Lower lobe of right lung (tissue), 2 donors: Measurements from ENCODE around the gene EPHA6. TPM values are rescaled to one million over a fixed set of nuclear protein-coding genes. Genes with fewer than 3 reads are reported as not detected.

Experiments used
- ATAC-seq, 2 donors: fragments of 200-7000 bp; cut with Tn5 transposase; one replicate each; pipeline ENCODE4 v1.9.1; 2020 to 2022; ENCODE audit warnings: mild to moderate bottlenecking in 2 of 2, moderate library complexity in 2 of 2
- DNase-seq: peaks from one replicate; pipeline ENCODE4 v3.0.0-alpha.2; 2020
- H3K27ac ChIP-seq: fragments of 200-600 bp; one replicate; pipeline ENCODE4 v1.8.0; 2022
- H3K27me3 ChIP-seq: fragments of 200-600 bp; one replicate; pipeline ENCODE4 v1.8.0; 2022; ENCODE audit warnings: low read depth
- H3K36me3 ChIP-seq: fragments of 200-600 bp; one replicate; pipeline ENCODE4 v1.8.0; 2022; ENCODE audit warnings: mild to moderate bottlenecking
- H3K4me1 ChIP-seq: fragments of 200-600 bp; one replicate; pipeline ENCODE4 v1.8.0; 2022
- H3K4me3 ChIP-seq: fragments of 200-600 bp; one replicate; pipeline ENCODE4 v1.8.0; 2022; ENCODE audit warnings: mild to moderate bottlenecking
- H3K9me3 ChIP-seq: fragments of 200-600 bp; one replicate; pipeline ENCODE4 v1.8.0; 2022
- intact Hi-C: fragments of 100-400 bp; cut with DNase I; formaldehyde crosslinking; loops from one replicate; pipeline ENCODE4 v1.11.0; 2022
- total RNA-seq: library from RNA; stranded (reverse); fragmentation: NEBNext Ultra II Directional; extraction: Animal tissue kit (Norgen Biotek cat#: 25700); gene quantifications from one replicate; pipeline ENCODE4 v1.2.1, GENCODE V29; 2021
- TF ChIP-seq, protein P1 (sequence below): fragments of 200-600 bp; IDR thresholded peaks from one replicate; pipeline ENCODE4 v1.8.0; 2022; ENCODE audit warnings: antibody characterized with exemption, mild to moderate bottlenecking
- donor health status: DM: no; HTN: yes; CAD: no; lungs with severe emphysema.

EPHA6 gene
- total RNA-seq, 1 donor from 2014 or later, result 0.53 TPM

DNA sequence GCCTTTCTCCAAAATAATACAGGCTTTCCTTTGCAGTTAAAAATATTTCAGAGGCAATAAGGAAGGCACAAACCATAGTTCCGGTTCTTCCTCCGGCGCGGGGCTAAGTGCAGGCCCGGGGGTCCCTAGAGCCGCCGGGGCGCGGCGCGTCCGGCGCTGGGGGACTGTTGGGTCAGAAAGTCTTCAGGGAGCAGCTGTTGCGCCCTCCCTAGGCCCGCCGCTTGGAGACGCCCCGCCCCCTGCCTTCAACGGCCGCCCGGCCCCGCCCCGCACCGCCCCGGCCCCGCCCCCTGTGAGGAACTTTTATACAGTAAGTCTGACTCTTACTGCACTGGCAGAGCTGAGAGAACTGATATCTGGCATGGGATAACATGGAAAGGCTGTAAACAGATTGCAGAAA is 667.0 kb downstream of the EPHA6 start:
- no peak for DNase-seq
- no peak for ATAC-seq
- H3K27ac ChIP-seq, result no peak overlapping the region
- H3K27me3 ChIP-seq, result no peaks in the 10 kb centered on the region
- H3K4me3 ChIP-seq, result no peak overlapping the region
- no peaks in the 10 kb centered on the region for H3K4me1 ChIP-seq
- intact Hi-C loops, result no loop called here
- TF ChIP-seq, protein P1, sequence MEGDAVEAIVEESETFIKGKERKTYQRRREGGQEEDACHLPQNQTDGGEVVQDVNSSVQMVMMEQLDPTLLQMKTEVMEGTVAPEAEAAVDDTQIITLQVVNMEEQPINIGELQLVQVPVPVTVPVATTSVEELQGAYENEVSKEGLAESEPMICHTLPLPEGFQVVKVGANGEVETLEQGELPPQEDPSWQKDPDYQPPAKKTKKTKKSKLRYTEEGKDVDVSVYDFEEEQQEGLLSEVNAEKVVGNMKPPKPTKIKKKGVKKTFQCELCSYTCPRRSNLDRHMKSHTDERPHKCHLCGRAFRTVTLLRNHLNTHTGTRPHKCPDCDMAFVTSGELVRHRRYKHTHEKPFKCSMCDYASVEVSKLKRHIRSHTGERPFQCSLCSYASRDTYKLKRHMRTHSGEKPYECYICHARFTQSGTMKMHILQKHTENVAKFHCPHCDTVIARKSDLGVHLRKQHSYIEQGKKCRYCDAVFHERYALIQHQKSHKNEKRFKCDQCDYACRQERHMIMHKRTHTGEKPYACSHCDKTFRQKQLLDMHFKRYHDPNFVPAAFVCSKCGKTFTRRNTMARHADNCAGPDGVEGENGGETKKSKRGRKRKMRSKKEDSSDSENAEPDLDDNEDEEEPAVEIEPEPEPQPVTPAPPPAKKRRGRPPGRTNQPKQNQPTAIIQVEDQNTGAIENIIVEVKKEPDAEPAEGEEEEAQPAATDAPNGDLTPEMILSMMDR, result no peak
- no peaks in the 10 kb centered on the region for H3K9me3 ChIP-seq
- no peaks in the 10 kb centered on the region for H3K36me3 ChIP-seq

DNA sequence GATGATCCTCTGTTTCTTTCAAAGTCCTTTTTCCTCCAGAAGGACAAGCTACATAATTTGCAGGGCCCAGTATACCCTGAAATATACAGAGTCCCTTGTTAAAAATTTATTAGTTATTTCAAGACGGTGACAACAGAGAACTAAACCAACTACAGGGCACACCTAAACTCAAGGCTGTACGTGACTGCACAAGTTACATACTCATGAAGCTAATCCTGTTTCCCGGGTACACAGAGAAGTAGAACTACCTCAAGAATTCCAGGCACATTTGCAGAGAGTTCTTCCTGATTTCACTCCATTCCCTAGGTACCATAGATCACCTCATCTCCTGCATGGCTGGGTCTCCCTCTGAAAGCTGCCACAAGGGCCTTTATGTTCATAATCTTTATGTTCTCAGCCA is 670.8 kb downstream of the EPHA6 start:
- no peaks in the 10 kb centered on the region for H3K36me3 ChIP-seq
- TF ChIP-seq, protein P1, result no peak
- no peak overlapping the region for H3K4me3 ChIP-seq
- DNase-seq (no peak), ATAC-seq (no peak)
- no peak overlapping the region for H3K27ac ChIP-seq
- H3K4me1 ChIP-seq, result no peaks in the 10 kb centered on the region
- intact Hi-C loops, result no loop called here
- H3K27me3 ChIP-seq, result no peaks in the 10 kb centered on the region
- no peaks in the 10 kb centered on the region for H3K9me3 ChIP-seq

DNA sequence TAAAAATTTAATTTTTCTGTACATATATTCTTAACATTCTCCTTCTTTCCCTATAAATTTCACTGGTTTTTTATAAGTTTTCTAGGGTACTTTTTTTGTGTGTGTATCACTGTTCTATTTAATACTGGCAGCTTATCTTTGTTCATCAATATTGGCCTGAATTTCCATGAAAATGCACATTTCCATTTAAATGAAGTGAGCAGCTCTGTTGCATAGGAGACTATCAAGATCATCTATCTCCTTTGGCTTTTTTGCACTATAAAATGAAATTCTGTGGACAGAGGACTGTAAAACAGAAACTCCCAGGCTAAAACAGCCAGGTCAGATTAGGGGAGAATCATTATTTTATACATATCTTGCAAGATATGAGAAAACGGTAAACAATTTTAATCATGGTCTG is 673.2 kb downstream of the EPHA6 start:
- no peaks in the 10 kb centered on the region for H3K36me3 ChIP-seq
- H3K4me3 ChIP-seq, result no peak overlapping the region
- H3K9me3 ChIP-seq, result no peaks in the 10 kb centered on the region
- no peaks in the 10 kb centered on the region for H3K27me3 ChIP-seq
- no peaks in the 10 kb centered on the region for H3K4me1 ChIP-seq
- intact Hi-C loops, result no loop called here
- ATAC-seq, result no peak
- TF ChIP-seq, protein P1, result no peak
- no peak overlapping the region for H3K27ac ChIP-seq
- no peak for DNase-seq

DNA sequence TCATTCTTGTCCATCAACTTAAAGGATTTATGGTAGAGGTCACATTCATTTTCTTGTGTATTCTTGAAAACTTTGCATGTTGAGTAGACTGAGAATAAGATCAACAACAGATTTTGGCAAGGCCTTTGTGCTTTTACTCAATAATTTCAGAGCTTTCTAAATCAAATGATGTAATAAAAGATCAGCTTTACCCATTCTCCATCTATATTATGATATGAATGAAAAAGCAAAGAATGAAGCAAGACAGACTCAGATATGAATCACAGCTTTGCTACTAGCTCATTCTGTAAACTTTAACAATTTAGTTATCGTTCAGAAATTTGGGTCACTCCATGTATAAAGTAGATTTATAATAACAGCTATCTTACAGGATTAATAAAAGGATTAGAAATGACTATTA is 674.3 kb downstream of the EPHA6 start:
- Histone ChIP-seq H3K27ac (no peak overlapping the region), H3K4me3 (no peak overlapping the region), H3K9me3 (no peaks in the 10 kb centered on the region), H3K27me3 (no peaks in the 10 kb centered on the region), H3K36me3 (no peaks in the 10 kb centered on the region), H3K4me1 (no peaks in the 10 kb centered on the region)
- intact Hi-C loops, result no loop called here
- TF ChIP-seq, protein P1, result no peak
- ATAC-seq (no peak), DNase-seq (no peak)

DNA sequence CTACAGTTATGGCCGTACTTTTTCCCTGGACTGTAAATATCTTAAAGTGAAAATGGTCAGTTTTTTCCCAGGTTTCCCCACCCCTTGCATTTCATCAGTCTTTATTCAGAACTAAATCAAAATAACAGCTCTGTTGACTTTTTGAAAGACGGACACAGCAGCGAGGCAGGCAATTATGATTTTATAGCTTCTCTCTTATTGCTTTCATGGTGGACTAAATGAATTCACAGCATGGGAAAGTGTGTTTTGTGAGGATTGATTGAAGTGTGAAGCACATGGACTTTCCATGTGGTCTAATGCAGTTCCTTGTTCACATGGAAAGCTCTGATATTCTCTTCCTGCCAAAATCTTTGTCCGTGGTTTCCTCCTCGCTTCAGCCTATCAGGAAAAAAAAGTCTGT is 681.5 kb downstream of the EPHA6 start:
- H3K4me3 ChIP-seq, result no peak overlapping the region
- H3K27me3 ChIP-seq, result no peaks in the 10 kb centered on the region
- no peak overlapping the region for H3K27ac ChIP-seq
- DNase-seq (no peak), ATAC-seq (no peak)
- TF ChIP-seq, protein P1, result no peak
- intact Hi-C loops, result no loop called here
- no peaks in the 10 kb centered on the region for H3K4me1 ChIP-seq
- H3K36me3 ChIP-seq, result no peaks in the 10 kb centered on the region
- H3K9me3 ChIP-seq, result no peaks in the 10 kb centered on the region

DNA sequence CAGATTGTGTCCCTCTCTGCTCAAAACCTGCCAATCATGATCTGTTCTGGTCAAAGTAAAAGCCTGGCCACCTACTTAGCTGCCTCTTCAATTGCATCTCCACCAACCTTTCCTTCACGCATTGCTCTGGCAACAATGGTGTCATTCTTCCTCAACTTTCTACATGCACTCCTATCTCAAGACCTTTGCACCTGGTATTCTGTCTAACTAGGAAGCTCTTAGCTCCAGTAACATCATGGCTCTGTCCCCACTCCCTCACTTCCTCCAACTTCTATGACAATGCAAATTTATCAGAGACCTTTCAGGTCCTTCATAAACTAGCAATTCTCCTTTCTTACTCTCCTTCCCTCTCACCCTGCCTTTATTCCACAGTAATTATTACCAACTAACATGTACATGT is 682.7 kb downstream of the EPHA6 start:
- H3K27ac ChIP-seq, result no peak overlapping the region
- H3K4me3 ChIP-seq, result no peak overlapping the region
- DNase-seq (no peak), ATAC-seq (no peak)
- TF ChIP-seq, protein P1, result no peak
- intact Hi-C loops, result no loop called here
- H3K4me1 ChIP-seq, result no peaks in the 10 kb centered on the region
- H3K27me3 ChIP-seq, result no peaks in the 10 kb centered on the region
- H3K36me3 ChIP-seq, result no peaks in the 10 kb centered on the region
- H3K9me3 ChIP-seq, result no peaks in the 10 kb centered on the region
